ENCODE data around the gene TNF.

Gene TNF

GRCh38 chr6:31580807-31581433 is 5.6 kb downstream of the TNF start (continued):
- no peak for TF ChIP-seq ZSCAN5A (tag by site-specific recombination; IDR thresholded peaks at IDR 0.05)
- peak; percentile 18; the same call in 1 of the 2 replicates for TF ChIP-seq ZNF654 (tag by site-specific recombination; IDR thresholded peaks at IDR 0.05; ENCODE audit: low read depth)
- TF ChIP-seq KLF16 (tag by site-specific recombination; IDR thresholded peaks at IDR 0.05) = 0 out of 2 replicates have a peak, but pooled peaks have one; percentile 21
- no peak for TF ChIP-seq ZNF48 (tag by site-specific recombination; IDR thresholded peaks at IDR 0.05)
- TF ChIP-seq ZNF239 (tag by site-specific recombination; IDR thresholded peaks at IDR 0.05) = no peak
- no peak for TF ChIP-seq ZNF266 (tag by site-specific recombination; IDR thresholded peaks at IDR 0.05; ENCODE audit: low read depth)
- TF ChIP-seq ZFP3 (tag by site-specific recombination; IDR thresholded peaks at IDR 0.05; ENCODE audit: low read depth) = no peak
- 0 out of 2 replicates have a peak, but pooled peaks have one; percentile 28 for TF ChIP-seq ZNF518A (tag by site-specific recombination; conservative IDR thresholded peaks at IDR 0.05; ENCODE audit: low read depth)
- no peak for TF ChIP-seq PRDM1 (tag by site-specific recombination; IDR thresholded peaks at IDR 0.05)
- no peak for TF ChIP-seq ZNF148 (tag by site-specific recombination; IDR thresholded peaks at IDR 0.05; ENCODE audit: borderline replicate concordance)
- peak; percentile 85; the same call in 1 of the 2 replicates for TF ChIP-seq ZNF660 (tag by site-specific recombination; IDR thresholded peaks at IDR 0.05)
- TF ChIP-seq HOXD13 (CRISPR knock-in tag; IDR thresholded peaks at IDR 0.05; ENCODE audit: borderline replicate concordance) = no peak
- TF ChIP-seq ZNF600 (tag by site-specific recombination; IDR thresholded peaks at IDR 0.05) = peak; percentile 70
- no peak for TF ChIP-seq ZBTB20 (tag by site-specific recombination; IDR thresholded peaks at IDR 0.05)
- TF ChIP-seq ZBTB49 (tag by site-specific recombination; IDR thresholded peaks at IDR 0.05; ENCODE audit: low read depth) = no peak
- TF ChIP-seq ELK4 (IDR thresholded peaks at IDR 0.05; ENCODE audit: borderline replicate concordance, low read depth, low read length) = no peak
- TF ChIP-seq ZFP37 (tag by site-specific recombination; IDR thresholded peaks at IDR 0.05) = no peak
- no peak for TF ChIP-seq ZNF514 (tag by site-specific recombination; IDR thresholded peaks at IDR 0.05)
- no peak; the same call in 1 of the 2 replicates for TF ChIP-seq TRIM28 (IDR thresholded peaks at IDR 0.05; ENCODE audit: borderline replicate concordance, low read length)
- no peak for TF ChIP-seq RBAK (tag by site-specific recombination; IDR thresholded peaks at IDR 0.05)
- no peak for TF ChIP-seq ZNF707 (tag by site-specific recombination; IDR thresholded peaks at IDR 0.05)
- peak; percentile 52 for TF ChIP-seq GLIS1 (tag by site-specific recombination; IDR thresholded peaks at IDR 0.05)
- TF ChIP-seq YY2 (tag by site-specific recombination; IDR thresholded peaks at IDR 0.05) = no peak
- no peak for TF ChIP-seq ZNF221 (tag by site-specific recombination; IDR thresholded peaks at IDR 0.05; ENCODE audit: borderline replicate concordance)
- no peak for TF ChIP-seq ZNF791 (tag by site-specific recombination; IDR thresholded peaks at IDR 0.05)
- TF ChIP-seq ZNF416 (tag by site-specific recombination; IDR thresholded peaks at IDR 0.05) = no peak
- no peak for TF ChIP-seq ZNF555 (tag by site-specific recombination; conservative IDR thresholded peaks at IDR 0.05)
- TF ChIP-seq ZNF623 (tag by site-specific recombination; IDR thresholded peaks at IDR 0.05) = no peak
- TF ChIP-seq ZNF624 (tag by site-specific recombination; IDR thresholded peaks at IDR 0.05) = no peak
